Suprapubic skin (tissue), 4 donors: ENCODE data around the gene F2.

Experiments
- CTCF ChIP-seq, 2 donors: fragments of 200-600 bp in 1 of 2; fragments of 450-650 bp in 1 of 2; sonication (generic) in 1 of 2; IDR thresholded peaks; one replicate each; pipeline ENCODE4 v1.5.1; 2016 to 2019; ENCODE audit warnings: antibody characterized with exemption in 2 of 2, mild to moderate bottlenecking in 1 of 2, moderate library complexity in 1 of 2
- EP300 ChIP-seq: sonication (generic); formaldehyde crosslinking; IDR thresholded peaks from one replicate; pipeline ENCODE4 v1.6.1; 2017; ENCODE audit warnings: antibody characterized with exemption
- POLR2A ChIP-seq, 2 donors: fragments of 450-650 bp; IDR thresholded peaks; one replicate each; pipeline ENCODE4 v1.6.1; 2017; ENCODE audit warnings: antibody characterized with exemption in 2 of 2, mild to moderate bottlenecking in 2 of 2, moderate library complexity in 2 of 2
- POLR2AphosphoS5 ChIP-seq, 3 donors: sonication (generic); formaldehyde crosslinking; IDR thresholded peaks; one replicate each; pipeline ENCODE4 v1.6.1; 2017; ENCODE audit warnings: antibody characterized with exemption in 3 of 3

DNA sequence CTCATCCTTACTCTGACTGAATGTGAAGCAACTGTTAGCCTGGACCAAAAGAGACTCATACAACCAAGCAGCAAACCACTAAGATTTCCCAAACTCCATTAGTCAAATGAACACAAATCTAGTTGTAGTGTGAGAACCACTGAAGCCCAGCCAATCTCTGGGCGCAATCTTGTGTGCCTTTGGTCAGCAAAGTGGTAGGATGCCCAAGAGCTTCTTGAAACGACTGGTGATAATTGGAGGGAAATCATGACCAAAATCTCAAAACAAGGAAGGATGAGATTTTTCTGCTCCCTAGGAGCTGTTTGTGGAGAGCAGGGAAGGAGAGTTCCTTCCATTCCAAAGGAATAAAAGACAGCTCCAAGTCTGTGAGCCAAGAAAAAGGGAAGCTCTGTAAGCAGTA, 24.0 kb downstream of the F2 start:
- no peak for TF ChIP-seq CTCF (IDR thresholded peaks at IDR 0.05)
- no peak for TF ChIP-seq POLR2A (IDR thresholded peaks at IDR 0.05)
- TF ChIP-seq POLR2AphosphoS5 (IDR thresholded peaks at IDR 0.05), result no peak
- no peak for TF ChIP-seq EP300
